ENCODE data around the gene BCAR3. TPM values are rescaled to one million over a fixed set of nuclear protein-coding genes. Genes with fewer than 3 reads are reported as not detected.

BCAR3 gene
- total RNA-seq, 4 donors from 2014 or later, result 17.1 to 25.0 (median 22.9) TPM

- Histone ChIP-seq H3K27ac (no peak overlapping the region), H3K4me1 (peaks cover 0 to 4% of the 10 kb centered on the region in 2 donors), H3K4me3 (no peak overlapping the region), H3K9me3 (no peaks in the 10 kb centered on the region), H3K27me3 (no peaks in the 10 kb centered on the region), H3K36me3 (no peaks in the 10 kb centered on the region)
- ATAC-seq (peak in 1 of 2 donors; percentile 38), DNase-seq (peak in 1 of 2 donors; percentile 24)
- in situ Hi-C loops (cut with MboI; ENCODE audit: low sequenced_read_pairs in 4 of 4) (no loop called here), intact Hi-C loops (cut with DNase I; ENCODE audit: low total_unique reads) (no loop called here)
- TF ChIP-seq CTCF (IDR thresholded peaks at IDR 0.05 in 4 of 5, conservative IDR thresholded peaks at IDR 0.05 in 1 of 5), result no peak
- TF ChIP-seq POLR2A (IDR thresholded peaks at IDR 0.05), result no peak
Measured at GRCh38 chr1:93728480-93729131, 47.0 kb upstream of the BCAR3 start.

DNA sequence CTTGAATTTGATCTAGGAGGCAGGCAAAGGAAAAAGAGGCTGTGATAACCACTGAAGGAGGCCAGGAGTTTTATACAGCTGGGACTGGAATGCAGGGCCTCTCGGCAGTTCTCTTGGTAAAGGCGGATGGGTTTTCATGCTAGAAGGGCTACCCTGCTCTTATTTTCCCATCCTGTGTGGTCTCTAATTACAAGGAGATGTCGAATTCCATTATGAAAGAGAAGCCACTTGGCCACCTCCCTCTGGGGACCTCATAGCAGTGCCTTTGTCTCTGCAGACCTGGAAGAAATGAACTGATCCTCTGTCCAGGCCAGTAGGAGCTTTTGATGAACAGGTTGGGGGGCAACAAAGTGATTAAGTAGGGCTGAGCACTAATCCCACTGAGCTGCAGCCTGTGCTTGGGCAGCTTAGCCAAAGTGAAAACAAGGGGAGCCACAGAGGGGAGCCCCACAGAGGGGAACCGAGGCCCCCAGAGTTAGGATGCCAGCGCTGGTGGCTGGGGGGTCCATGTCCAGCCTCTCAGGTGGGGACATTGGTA is 42.2 kb upstream of the BCAR3 start:
- intact Hi-C loops (cut with DNase I; ENCODE audit: low total_unique reads), result no loop called here
- no peak for DNase-seq
- no peak overlapping the region for H3K27ac ChIP-seq
- H3K36me3 ChIP-seq, result no peaks in the 10 kb centered on the region
- ATAC-seq, result no peak
- in situ Hi-C loops (cut with MboI; ENCODE audit: low sequenced_read_pairs in 4 of 4), result no loop called here
- H3K4me1 ChIP-seq, result peaks cover 23 to 26% of the 10 kb centered on the region in 2 donors
- no peaks in the 10 kb centered on the region for H3K27me3 ChIP-seq
- H3K4me3 ChIP-seq, result no peak overlapping the region
- TF ChIP-seq POLR2A (IDR thresholded peaks at IDR 0.05), result no peak
- TF ChIP-seq CTCF (IDR thresholded peaks at IDR 0.05 in 4 of 5, conservative IDR thresholded peaks at IDR 0.05 in 1 of 5), result no peak
- H3K9me3 ChIP-seq, result no peaks in the 10 kb centered on the region

DNA sequence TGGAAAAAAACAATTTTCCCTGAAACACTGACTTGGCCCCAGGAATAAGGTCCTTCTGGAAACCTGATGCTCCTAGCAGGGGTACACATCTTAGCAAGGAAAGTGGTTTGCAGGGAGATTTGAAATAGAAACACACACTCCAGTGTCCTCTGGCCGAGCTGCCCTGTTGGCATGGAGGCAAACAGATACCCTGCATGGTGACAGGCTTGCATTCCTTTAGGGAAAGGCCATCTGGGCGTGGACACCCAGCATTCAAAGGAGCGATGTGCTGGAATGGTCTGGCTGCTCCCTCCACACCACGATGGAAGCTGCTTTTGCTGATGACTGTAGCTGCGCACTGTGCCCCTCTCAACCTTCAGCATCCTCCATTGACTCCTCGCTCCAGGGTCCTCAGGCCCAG is 41.5 kb upstream of the BCAR3 start:
- H3K27ac ChIP-seq, result peak overlapping the region in 3 of 4 donors; percentile 54 to 64 (median 63)

GRCh38 chr1:93722081-93723031 is 40.7 kb upstream of the BCAR3 start:
- Histone ChIP-seq H3K4me3 (no peak overlapping the region), H3K36me3 (no peaks in the 10 kb centered on the region), H3K4me1 (peaks cover 23% of the 10 kb centered on the region in 2 donors), H3K9me3 (no peaks in the 10 kb centered on the region), H3K27me3 (no peaks in the 10 kb centered on the region), H3K27ac (peak overlapping the region; percentile 42 to 64 (median 58))
- peak; percentile 48 to 54 for ATAC-seq
- TF ChIP-seq POLR2A (IDR thresholded peaks at IDR 0.05) (no peak), CTCF (IDR thresholded peaks at IDR 0.05 in 4 of 5, conservative IDR thresholded peaks at IDR 0.05 in 1 of 5) (no peak)
- in situ Hi-C loops (cut with MboI; ENCODE audit: low sequenced_read_pairs in 4 of 4), result no loop called here
- no peak for DNase-seq
- intact Hi-C loops (cut with DNase I; ENCODE audit: low total_unique reads), result no loop called here

More for the DNA sequence above, 41.5 kb upstream of the BCAR3 start:
- H3K9me3 ChIP-seq, result no peaks in the 10 kb centered on the region
- TF ChIP-seq CTCF (IDR thresholded peaks at IDR 0.05 in 4 of 5, conservative IDR thresholded peaks at IDR 0.05 in 1 of 5) (no peak), POLR2A (IDR thresholded peaks at IDR 0.05) (no peak)
- H3K36me3 ChIP-seq, result no peaks in the 10 kb centered on the region
- H3K4me3 ChIP-seq, result no peak overlapping the region
- intact Hi-C loops (cut with DNase I; ENCODE audit: low total_unique reads), result no loop called here
- DNase-seq (no peak), ATAC-seq (no peak)
- no peaks in the 10 kb centered on the region for H3K27me3 ChIP-seq
- in situ Hi-C loops (cut with MboI; ENCODE audit: low sequenced_read_pairs in 4 of 4), result no loop called here
- peaks cover 23% of the 10 kb centered on the region in 2 donors for H3K4me1 ChIP-seq

Measured in gastrocnemius medialis (tissue), 4 donors.